NCI-H146 treated with DMSO at 0.1 percent for 48 hours (cell line): ENCODE data around the gene DHRSX.
"Not testable (repeated sequence)": the region's sequence is repeated elsewhere in the genome, so short reads cannot be mapped to it uniquely, and the experiment has no call there.

Experiments
- DNase-seq: peaks from one replicate; lab custom pipeline; 2025; ENCODE audit not compliant: unreplicated experiment; lab: John Stamatoyannopoulos, UW

Gene DHRSX

GRCh38 chrX:2498781-2499302 is 1.9 kb downstream of the DHRSX start:
- DNase-seq, result no peak

- no peak for DNase-seq
These were observed 2.6 kb downstream of the DHRSX start for GRCh38 chrX:2497961-2498780.

GRCh38 chrX:2495595-2495994 is 5.2 kb downstream of the DHRSX start:
- DNase-seq, result no peak

GRCh38 chrX:2492531-2493218 is 8.1 kb downstream of the DHRSX start:
- no peak for DNase-seq

- DNase-seq, result no peak
These were observed 10.1 kb downstream of the DHRSX start for GRCh38 chrX:2490634-2491033.

- DNase-seq, result no peak
These were observed 11.0 kb downstream of the DHRSX start for GRCh38 chrX:2489446-2490445.

- DNase-seq, result no peak
These were observed 12.0 kb downstream of the DHRSX start for GRCh38 chrX:2488621-2489285.

- no peak for DNase-seq
These were observed 13.4 kb downstream of the DHRSX start for GRCh38 chrX:2487366-2487765.

GRCh38 chrX:2486476-2487133 is 14.2 kb downstream of the DHRSX start:
- no peak for DNase-seq

- no peak for DNase-seq
These were observed 14.9 kb downstream of the DHRSX start for GRCh38 chrX:2485789-2486345.

- no peak for DNase-seq
These were observed 15.8 kb downstream of the DHRSX start for GRCh38 chrX:2484721-2485648.

GRCh38 chrX:2484256-2484655 is 16.5 kb downstream of the DHRSX start:
- DNase-seq, result no peak

- DNase-seq, result no peak
These were observed 17.2 kb downstream of the DHRSX start for GRCh38 chrX:2483398-2484060.

GRCh38 chrX:2481597-2481996 is 19.2 kb downstream of the DHRSX start:
- not testable (repeated sequence) for DNase-seq

GRCh38 chrX:2479982-2480381 is 20.8 kb downstream of the DHRSX start:
- DNase-seq, result not testable (repeated sequence)

- no peak for DNase-seq
These were observed 21.4 kb downstream of the DHRSX start for GRCh38 chrX:2479420-2479780.

GRCh38 chrX:2478546-2479419 is 22.0 kb downstream of the DHRSX start:
- no peak for DNase-seq
